BJ (cell line): ENCODE measurements around the gene CACNA2D4. TPM values are rescaled to one million over a fixed set of nuclear protein-coding genes. Genes with fewer than 3 reads are reported as not detected.

Experiments used
- CTCF ChIA-PET: fragments of 350-600 bp; formaldehyde crosslinking; extraction: SDS; loops from one replicate; lab custom pipeline; 2021; ENCODE audit warnings: antibody characterized with exemption, inconsistent platforms; lab: Yijun Ruan, JAX
- POLR2A ChIA-PET: fragments of 300-600 bp; sonication (Branson Sonifier 250); formaldehyde crosslinking; extraction: SDS; loops from one replicate; lab custom pipeline; 2021; ENCODE audit warnings: antibody characterized with exemption; lab: Charles Lee
- DNase-seq: peaks from one replicate; pipeline ENCODE4 v3.0.0-alpha.2; 2011; ENCODE audit warnings: low read depth
- H3K27me3 ChIP-seq: 2 replicates; pipeline ENCODE4 v1.6.0; 2011; ENCODE audit warnings: low read length; ENCODE audit not compliant: control insufficient read depth, insufficient read depth
- H3K36me3 ChIP-seq: 2 replicates; pipeline ENCODE4 v1.5.1; 2011; ENCODE audit warnings: low read length; ENCODE audit not compliant: control insufficient read depth, insufficient read depth
- H3K4me3 ChIP-seq: 2 replicates; pipeline ENCODE4 v1.5.1; 2011; ENCODE audit warnings: low read depth, mild to moderate bottlenecking, control low read depth, low read length
- CTCF ChIP-seq: IDR thresholded peaks from 2 replicates; pipeline ENCODE4 v1.5.1; 2011; ENCODE audit warnings: low read depth, mild to moderate bottlenecking, control low read depth, inconsistent platforms, low read length, moderate library complexity; ENCODE audit not compliant: insufficient read depth
- polyA minus RNA-seq: library from RNA; depleted of rRNA, polyadenylated mRNA; stranded (reverse); fragments of >200 nt; gene quantifications from 2 replicates; pipeline ENCODE4 v1.2.3, GENCODE V29; 2011; rRNA and poly(A)+ RNA removed
- polyA plus RNA-seq: library from polyadenylated mRNA; depleted of rRNA; stranded (reverse); fragments of >200 nt; gene quantifications from 2 replicates; pipeline ENCODE4 v1.2.3, GENCODE V29; 2011; rRNA removed

Gene CACNA2D4
- polyA plus RNA-seq = 0.39 TPM in 2 replicates
- polyA minus RNA-seq = 1.2 TPM in 1 of 2 replicates, not detected in the other

- Histone ChIP-seq H3K36me3 (no peaks in the 10 kb centered on the region), H3K27me3 (peaks cover 11% of the 10 kb centered on the region), H3K4me3 (no peak within 1 kb of the TSS)
- POLR2A ChIA-PET = no interaction called here
- no peak for DNase-seq
- CTCF ChIA-PET = interaction anchor here (0.9 to 1.4 kb wide), 2 partner anchors 22 kb away, joined by 3 to 5 read pairs; no protein-coding TSS in a partner anchor
- TF ChIP-seq CTCF = no peak
These were observed at the start of gene CACNA2D4 for GRCh38 chr12:1918081-1918883. TSS of gene CACNA2D4 (minus strand) at chr12:1918652. CDS start at chr12:1918473, 179 bp downstream.

- TF ChIP-seq CTCF = no peak
- Histone ChIP-seq H3K27me3 (no peaks in the 10 kb centered on the region), H3K4me3 (no peak overlapping the region), H3K36me3 (peaks cover 2% of the 10 kb centered on the region; the same call in 1 of the 2 replicates)
- ChIA-PET CTCF (interaction anchor here (1.0 to 1.4 kb wide), 3 partner anchors 12 to 314 kb away, joined by 3 to 4 read pairs (median 3); no protein-coding TSS in a partner anchor), POLR2A (no interaction called here)
- no peak for DNase-seq
These were observed 48.2 kb upstream of the CACNA2D4 start for GRCh38 chr12:1966561-1967226.

GRCh38 chr12:1965916-1966315 is 47.5 kb upstream of the CACNA2D4 start:
- TF ChIP-seq CTCF = no peak
- no peaks in the 10 kb centered on the region for H3K27me3 ChIP-seq
- POLR2A ChIA-PET = no interaction called here
- DNase-seq = no peak
- CTCF ChIA-PET = interaction anchor here (1.3 to 1.4 kb wide), 2 partner anchors 26 to 313 kb away, joined by 3 to 4 read pairs; no protein-coding TSS in a partner anchor
- peaks cover 2% of the 10 kb centered on the region for H3K36me3 ChIP-seq
- no peak overlapping the region for H3K4me3 ChIP-seq

GRCh38 chr12:1962051-1963020 is 43.9 kb upstream of the CACNA2D4 start:
- ChIA-PET CTCF (interaction anchor here (0.9 kb wide), 1 partner anchor 10 kb away, joined by 3 read pairs; no protein-coding TSS in a partner anchor), POLR2A (no interaction called here)
- TF ChIP-seq CTCF = no peak
- DNase-seq = no peak
- peaks cover 2% of the 10 kb centered on the region for H3K36me3 ChIP-seq
- H3K27me3 ChIP-seq = no peaks in the 10 kb centered on the region
- H3K4me3 ChIP-seq = no peak overlapping the region
